GM18508 (cell line): ENCODE measurements around the gene C22orf15.

ENCODE experiments used
- ATAC-seq: cut with Tn5 transposase; IDR thresholded peaks from one replicate; pipeline ENCODE4 v1.9.1; 2021; ENCODE audit warnings: moderate number of reproducible peaks; ENCODE audit not compliant: insufficient read depth, unreplicated experiment

Gene C22orf15

GRCh38 chr22:23786752-23787599, 24.2 kb downstream of the C22orf15 start, which contains the start of gene SMARCB1:
TSS of gene SMARCB1 (plus strand) at chr22:23786966. CDS start at chr22:23787170, 204 bp downstream.
- ATAC-seq = no peak

GRCh38 chr22:23787600-23787896, 24.8 kb downstream of the C22orf15 start:
- ATAC-seq = no peak

- ATAC-seq = no peak
These were observed 25.1 kb downstream of the C22orf15 start for GRCh38 chr22:23787910-23788309.

- ATAC-seq = no peak
These were observed 26.3 kb downstream of the C22orf15 start for GRCh38 chr22:23789121-23789520.

GRCh38 chr22:23789638-23790037, 26.8 kb downstream of the C22orf15 start:
- no peak for ATAC-seq

GRCh38 chr22:23790819-23791737, 28.3 kb downstream of the C22orf15 start:
- no peak for ATAC-seq

GRCh38 chr22:23791738-23792645, 29.2 kb downstream of the C22orf15 start:
- no peak for ATAC-seq

- ATAC-seq = no peak
These were observed 30.5 kb downstream of the C22orf15 start for GRCh38 chr22:23793326-23793725.

GRCh38 chr22:23796461-23796860, 33.7 kb downstream of the C22orf15 start:
- no peak for ATAC-seq

GRCh38 chr22:23800297-23801237, 37.8 kb downstream of the C22orf15 start:
- no peak for ATAC-seq

- ATAC-seq = no peak
These were observed 38.5 kb downstream of the C22orf15 start for GRCh38 chr22:23801238-23801821.

GRCh38 chr22:23801886-23802377, 39.1 kb downstream of the C22orf15 start:
- no peak for ATAC-seq

GRCh38 chr22:23803001-23803819, 40.4 kb downstream of the C22orf15 start:
- ATAC-seq = no peak

- no peak for ATAC-seq
These were observed 42.0 kb downstream of the C22orf15 start for GRCh38 chr22:23804781-23805291.

- ATAC-seq = no peak
These were observed 44.0 kb downstream of the C22orf15 start for GRCh38 chr22:23806837-23807236.

GRCh38 chr22:23812378-23812777, 49.6 kb downstream of the C22orf15 start:
- ATAC-seq = no peak
